Neural crest cell (in vitro differentiated cells): Measurements from ENCODE around the gene PLD6. TPM values are rescaled to one million over a fixed set of nuclear protein-coding genes. Genes with fewer than 3 reads are reported as not detected.
A peak's percentile ranks its signal among the peaks of the same experiment; 100 is the strongest.

ENCODE experiments used
- DNase-seq: peaks from one replicate; pipeline ENCODE4 v3.0.0; 2021; ENCODE audit warnings: low read depth, mixed read lengths, low spot score
- H3K27ac Mint-ChIP-seq: one replicate; pipeline ENCODE4 v1.8.0; 2021; ENCODE audit warnings: mild to moderate bottlenecking, mixed read lengths; ENCODE audit not compliant: unreplicated experiment
- H3K27me3 Mint-ChIP-seq: 2 replicates; pipeline ENCODE4 v1.8.0; 2021; ENCODE audit warnings: low read depth, mild to moderate bottlenecking, mixed read lengths
- H3K36me3 Mint-ChIP-seq: 2 replicates; pipeline ENCODE4 v1.8.0; 2021; ENCODE audit warnings: low read depth, mild to moderate bottlenecking, mixed read lengths
- H3K4me1 Mint-ChIP-seq: 2 replicates; pipeline ENCODE4 v1.8.0; 2021; ENCODE audit warnings: mixed read lengths
- H3K4me3 Mint-ChIP-seq: one replicate; pipeline ENCODE4 v1.8.0; 2021; ENCODE audit warnings: mild to moderate bottlenecking, mixed read lengths
- H3K9me3 Mint-ChIP-seq: 2 replicates; pipeline ENCODE4 v1.8.0; 2021; ENCODE audit warnings: mixed read lengths
- total RNA-seq: library from RNA; stranded (reverse); gene quantifications from 2 replicates; pipeline ENCODE4 v1.2.1, GENCODE V29; 2021
- TF ChIP-seq, protein P1 (sequence below): fragments of 200-600 bp; sonication (generic); conservative IDR thresholded peaks from 2 replicates; pipeline ENCODE4 v1.5.0; 2021; ENCODE audit warnings: antibody characterized with exemption, mild to moderate bottlenecking

The PLD6 gene
- total RNA-seq, 1 donor from 2014 or later, result 0.23 TPM

DNA sequence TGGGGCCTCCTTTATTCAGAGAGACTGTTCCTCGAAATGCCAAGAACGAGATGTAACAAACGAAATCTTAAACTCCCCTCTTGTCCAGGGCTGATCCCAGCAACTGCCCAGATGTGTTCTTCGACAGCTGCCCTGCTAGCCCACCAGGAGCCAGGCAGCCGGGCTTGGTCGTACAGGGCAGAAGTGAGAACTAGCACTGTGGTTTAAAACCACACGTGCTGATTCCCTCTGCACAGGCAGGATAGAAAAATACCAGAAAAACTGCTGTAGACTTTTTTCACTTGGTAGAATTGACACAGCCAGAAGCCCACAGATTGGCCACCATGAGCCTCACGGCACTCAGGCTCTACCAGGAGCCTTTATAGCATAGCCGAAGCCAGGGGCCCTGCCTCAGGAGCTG, 33.1 kb downstream of the PLD6 start:
- peaks cover 12% of the 10 kb centered on the region for H3K4me1 Mint-ChIP-seq
- DNase-seq, result no peak
- H3K27me3 Mint-ChIP-seq, result no peaks in the 10 kb centered on the region
- peak overlapping the region; percentile 67 for H3K27ac Mint-ChIP-seq
- TF ChIP-seq, protein P1, sequence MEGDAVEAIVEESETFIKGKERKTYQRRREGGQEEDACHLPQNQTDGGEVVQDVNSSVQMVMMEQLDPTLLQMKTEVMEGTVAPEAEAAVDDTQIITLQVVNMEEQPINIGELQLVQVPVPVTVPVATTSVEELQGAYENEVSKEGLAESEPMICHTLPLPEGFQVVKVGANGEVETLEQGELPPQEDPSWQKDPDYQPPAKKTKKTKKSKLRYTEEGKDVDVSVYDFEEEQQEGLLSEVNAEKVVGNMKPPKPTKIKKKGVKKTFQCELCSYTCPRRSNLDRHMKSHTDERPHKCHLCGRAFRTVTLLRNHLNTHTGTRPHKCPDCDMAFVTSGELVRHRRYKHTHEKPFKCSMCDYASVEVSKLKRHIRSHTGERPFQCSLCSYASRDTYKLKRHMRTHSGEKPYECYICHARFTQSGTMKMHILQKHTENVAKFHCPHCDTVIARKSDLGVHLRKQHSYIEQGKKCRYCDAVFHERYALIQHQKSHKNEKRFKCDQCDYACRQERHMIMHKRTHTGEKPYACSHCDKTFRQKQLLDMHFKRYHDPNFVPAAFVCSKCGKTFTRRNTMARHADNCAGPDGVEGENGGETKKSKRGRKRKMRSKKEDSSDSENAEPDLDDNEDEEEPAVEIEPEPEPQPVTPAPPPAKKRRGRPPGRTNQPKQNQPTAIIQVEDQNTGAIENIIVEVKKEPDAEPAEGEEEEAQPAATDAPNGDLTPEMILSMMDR, result no peak
- peaks cover 15% of the 10 kb centered on the region for H3K36me3 Mint-ChIP-seq
- no peaks in the 10 kb centered on the region for H3K9me3 Mint-ChIP-seq
- H3K4me3 Mint-ChIP-seq, result no peak overlapping the region

DNA sequence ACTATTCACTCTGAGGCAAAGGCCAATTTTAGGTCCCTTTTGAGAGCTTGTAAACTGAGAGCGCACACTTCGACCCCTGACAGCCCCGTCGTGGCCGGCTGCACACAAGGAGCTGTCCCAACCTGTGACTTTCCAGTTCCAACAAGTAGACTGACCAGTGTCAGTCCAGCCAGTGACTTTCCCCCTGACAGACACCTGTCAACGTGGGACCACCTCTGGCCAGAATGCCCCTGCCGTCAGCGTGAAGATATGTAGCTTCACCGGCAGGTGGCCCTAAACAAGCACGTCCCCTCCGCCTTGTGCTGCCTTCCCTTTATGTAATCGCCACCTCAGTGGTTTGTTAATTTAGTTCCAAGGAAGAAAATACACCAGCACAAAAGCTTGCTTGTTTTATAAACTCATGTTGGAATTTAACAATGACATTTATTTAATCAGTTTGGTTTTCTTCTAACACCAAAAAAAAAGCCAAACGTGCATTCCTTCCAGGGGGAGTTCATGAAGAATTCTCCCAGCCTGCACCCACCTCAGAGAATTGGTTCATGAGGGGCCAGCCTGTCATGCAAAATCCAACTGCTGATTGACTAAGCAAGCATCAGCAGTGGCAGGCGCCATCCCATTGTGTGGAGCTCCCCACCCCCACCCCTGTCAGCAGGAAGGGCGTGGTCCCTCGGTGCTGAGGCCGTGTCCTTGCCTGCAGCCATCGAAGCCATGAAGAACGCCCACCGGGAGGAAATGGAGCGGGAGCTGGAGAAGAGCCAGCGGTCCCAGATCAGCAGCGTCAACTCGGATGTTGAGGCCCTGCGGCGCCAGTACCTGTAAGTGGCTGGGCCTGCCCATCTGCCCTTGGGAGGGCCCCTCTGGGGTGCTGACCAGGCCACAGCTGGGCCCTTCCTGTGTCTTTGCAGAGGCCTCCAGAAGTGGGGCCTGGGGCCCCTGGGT, 33.9 kb downstream of the PLD6 start:
- TF ChIP-seq, protein P1, result no peak
- Mint-ChIP-seq H3K9me3 (no peaks in the 10 kb centered on the region), H3K27me3 (no peaks in the 10 kb centered on the region), H3K36me3 (peaks cover 14% of the 10 kb centered on the region), H3K4me3 (no peak overlapping the region), H3K27ac (no peak overlapping the region), H3K4me1 (peaks cover 12% of the 10 kb centered on the region)
- DNase-seq, result no peak

DNA sequence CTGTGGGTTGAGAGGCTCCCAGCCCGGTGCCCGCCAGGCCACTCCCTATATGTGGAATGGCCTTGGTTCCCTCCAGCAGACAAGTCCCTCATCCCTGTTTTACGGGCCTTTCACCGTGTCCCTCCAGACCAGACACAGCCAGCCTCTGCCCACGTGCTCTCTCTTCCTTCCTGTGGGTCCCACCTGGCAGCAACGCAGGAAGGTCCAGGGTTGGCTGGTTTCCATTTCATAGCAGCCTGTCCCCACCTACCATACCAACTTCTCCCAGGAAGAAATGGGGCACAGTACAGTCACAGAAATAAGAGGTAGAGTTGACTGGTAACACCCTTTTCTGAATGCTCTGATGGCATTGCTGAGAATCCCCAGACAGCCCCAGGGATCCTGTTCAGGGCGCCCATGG, 34.9 kb downstream of the PLD6 start:
- H3K36me3 Mint-ChIP-seq, result peaks cover 11% of the 10 kb centered on the region
- H3K4me1 Mint-ChIP-seq, result peaks cover 12% of the 10 kb centered on the region
- DNase-seq, result no peak
- TF ChIP-seq, protein P1, result no peak
- peak overlapping the region; percentile 44 for H3K4me3 Mint-ChIP-seq
- H3K27me3 Mint-ChIP-seq, result no peaks in the 10 kb centered on the region
- H3K9me3 Mint-ChIP-seq, result no peaks in the 10 kb centered on the region
- no peak overlapping the region for H3K27ac Mint-ChIP-seq

DNA sequence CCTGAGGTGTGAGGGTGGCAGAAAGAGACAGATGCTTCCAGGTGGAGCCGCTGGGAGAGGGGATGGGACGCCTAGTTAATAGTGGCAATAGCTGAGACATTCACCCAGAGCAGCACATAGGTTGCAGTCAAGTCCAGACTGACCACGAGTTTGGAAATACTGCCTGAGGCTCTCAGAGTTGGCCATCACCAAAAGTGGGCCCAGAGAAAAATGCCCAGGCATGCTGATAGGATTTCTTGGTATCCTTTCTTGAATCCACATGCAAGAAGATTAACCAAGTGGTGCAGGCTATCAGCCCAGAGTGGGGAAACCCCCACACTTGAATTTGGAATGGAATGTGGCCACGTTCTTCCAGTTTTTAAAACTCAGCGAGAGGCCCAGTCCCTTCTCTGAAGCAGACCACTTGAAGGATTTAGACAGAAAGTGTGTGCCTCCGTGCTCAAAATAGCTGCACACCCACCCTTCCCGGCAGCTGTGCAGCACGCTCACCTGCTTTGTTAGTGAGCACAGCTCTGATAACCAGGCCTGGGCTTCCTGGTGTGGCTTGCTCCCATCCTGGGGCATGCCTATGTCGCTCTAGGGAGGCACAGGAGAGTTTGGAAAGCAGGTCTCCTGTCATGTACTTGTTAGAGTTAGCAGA, 35.7 kb downstream of the PLD6 start:
- peaks cover 12% of the 10 kb centered on the region for H3K4me1 Mint-ChIP-seq
- H3K27ac Mint-ChIP-seq, result no peak overlapping the region
- TF ChIP-seq, protein P1, result no peak
- peaks cover 9% of the 10 kb centered on the region for H3K36me3 Mint-ChIP-seq
- H3K4me3 Mint-ChIP-seq, result no peak overlapping the region
- no peak for DNase-seq
- H3K9me3 Mint-ChIP-seq, result no peaks in the 10 kb centered on the region
- no peaks in the 10 kb centered on the region for H3K27me3 Mint-ChIP-seq

DNA sequence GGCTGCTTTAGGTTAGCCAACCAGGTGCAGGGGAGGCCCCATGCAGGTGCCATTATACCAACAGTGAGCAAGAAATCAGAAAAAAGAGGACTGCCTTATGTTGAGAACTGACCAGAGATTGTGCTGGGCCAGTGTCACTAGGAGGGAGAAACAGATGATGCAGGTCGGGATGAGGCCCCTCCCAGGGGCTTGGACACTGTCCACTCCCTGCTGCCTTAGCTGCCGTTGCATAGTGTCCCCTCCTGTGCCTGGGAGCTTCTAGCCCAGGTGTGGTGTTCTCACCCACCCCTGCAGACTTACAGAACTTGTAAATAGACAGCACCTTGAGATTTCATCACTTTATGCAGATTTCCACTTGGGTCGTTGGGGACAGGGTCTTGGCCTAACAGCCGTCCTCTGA, 36.7 kb downstream of the PLD6 start:
- no peak for DNase-seq
- Mint-ChIP-seq H3K27ac (no peak overlapping the region), H3K4me1 (peaks cover 12% of the 10 kb centered on the region), H3K36me3 (peaks cover 13% of the 10 kb centered on the region), H3K27me3 (no peaks in the 10 kb centered on the region), H3K9me3 (no peaks in the 10 kb centered on the region), H3K4me3 (no peak overlapping the region)
- TF ChIP-seq, protein P1, result no peak
